PC-3 (cell line): ENCODE results near the gene SPATA18. TPM values are rescaled to one million over a fixed set of nuclear protein-coding genes. Genes with fewer than 3 reads are reported as not detected.

ENCODE experiments used
- ATAC-seq: fragments of 200-7000 bp; cut with Tn5 transposase; 2 replicates; pipeline ENCODE4 v1.9.1; 2020; ENCODE audit warnings: mild to moderate bottlenecking, moderate library complexity
- BruUV-seq: library from RNA; stranded (reverse); fragments of 400-500 nt; replicated peaks from 2 replicates; lab custom pipeline; 2021; lab: Mats Ljungman, UMichigan
- CTCF ChIA-PET: fragments of 300-600 bp; sonication (Branson Sonifier 250); formaldehyde crosslinking; loops from one replicate; lab custom pipeline; 2022; ENCODE audit warnings: antibody characterized with exemption; lab: Charles Lee
- POLR2A ChIA-PET: fragments of 300-600 bp; sonication (Branson Sonifier 250); formaldehyde crosslinking; loops from one replicate; lab custom pipeline; 2022; ENCODE audit warnings: antibody characterized with exemption; ENCODE audit not compliant: unreplicated experiment; lab: Charles Lee
- DNase-seq: peaks from one replicate; pipeline ENCODE4 v3.0.0-alpha.2; 2015
- H2AFZ ChIP-seq: fragments of 300-600 bp; sonication (generic); 2 replicates; pipeline ENCODE4 v1.6.0; 2016; ENCODE audit warnings: antibody characterized with exemption, low read length
- H3F3A ChIP-seq: fragments of 300-600 bp; sonication (generic); one replicate; pipeline ENCODE4 v1.6.0; 2017; ENCODE audit warnings: antibody characterized with exemption, low read length, control low read depth, mild to moderate bottlenecking; ENCODE audit not compliant: unreplicated experiment
- H3K27ac ChIP-seq: fragments of 300-600 bp; sonication (generic); 2 replicates; pipeline ENCODE4 v1.5.1; 2016; ENCODE audit warnings: mild to moderate bottlenecking, low read length
- H3K27me3 ChIP-seq: fragments of 300-600 bp; sonication (generic); 2 replicates; pipeline ENCODE4 v1.6.1; 2016; ENCODE audit warnings: low read length, mixed read lengths
- H3K36me3 ChIP-seq: fragments of 300-600 bp; sonication (generic); 2 replicates; pipeline ENCODE4 v1.6.1; 2016; ENCODE audit warnings: low read depth, mixed run types, low read length, mixed read lengths
- H3K4me1 ChIP-seq: fragments of 300-600 bp; sonication (generic); 2 replicates; pipeline ENCODE4 v1.5.1; 2016; ENCODE audit warnings: low read length; ENCODE audit not compliant: insufficient read depth
- H3K4me2 ChIP-seq: fragments of 300-600 bp; sonication (generic); 2 replicates; pipeline ENCODE4 v1.6.0; 2016; ENCODE audit warnings: low read length
- H3K4me3 ChIP-seq: fragments of 300-600 bp; sonication (generic); 2 replicates; pipeline ENCODE4 v1.5.1; 2016; ENCODE audit warnings: mild to moderate bottlenecking, low read length, mixed read lengths
- H3K79me2 ChIP-seq: fragments of 300-600 bp; sonication (generic); 2 replicates; pipeline ENCODE4 v1.6.1; 2017; ENCODE audit warnings: low read length, mixed read lengths
- H3K9ac ChIP-seq: fragments of 300-600 bp; sonication (generic); 2 replicates; pipeline ENCODE4 v1.6.0; 2016; ENCODE audit warnings: mild to moderate bottlenecking, low read length
- H3K9me2 ChIP-seq: fragments of 300-600 bp; sonication (generic); replicated peaks from 2 replicates; pipeline ENCODE4 v1.6.1; 2016; ENCODE audit warnings: mixed run types, low read length, mixed read lengths
- H3K9me3 ChIP-seq: fragments of 300-600 bp; sonication (generic); 2 replicates; pipeline ENCODE4 v1.6.1; 2016; ENCODE audit warnings: low read length, mixed read lengths
- H4K20me1 ChIP-seq: fragments of 300-600 bp; sonication (generic); 2 replicates; pipeline ENCODE4 v1.6.1; 2016; ENCODE audit warnings: low read length, mixed read lengths
- EZH2 ChIP-seq: fragments of 300-600 bp; sonication (generic); IDR thresholded peaks from one replicate; pipeline ENCODE4 v1.6.1; 2017; ENCODE audit warnings: antibody characterized with exemption, mild to moderate bottlenecking, low read length; ENCODE audit not compliant: unreplicated experiment
- EZH2phosphoT487 ChIP-seq: fragments of 300-600 bp; sonication (generic); IDR thresholded peaks from 2 replicates; pipeline ENCODE4 v1.6.1; 2018; ENCODE audit warnings: mild to moderate bottlenecking, antibody characterized with exemption, low read length, borderline replicate concordance
- intact Hi-C: fragments of 100-400 bp; cut with micrococcal nuclease; formaldehyde crosslinking; loops from 2 replicates; pipeline ENCODE4 v1.9.0; 2023
- total RNA-seq: library from RNA; depleted of rRNA; stranded (reverse); fragments of >200 nt; gene quantifications from 2 replicates; pipeline ENCODE4 v1.2.3, GENCODE V29; 2014
- TF ChIP-seq, protein P1 (sequence below): fragments of 300-600 bp; sonication (generic); conservative IDR thresholded peaks from 2 replicates; pipeline ENCODE4 v1.5.1; 2017; ENCODE audit warnings: antibody characterized with exemption, low read depth, mild to moderate bottlenecking, low read length

SPATA18 gene
- total RNA-seq, 1 experiment from 2014 or later, result not detected

DNA sequence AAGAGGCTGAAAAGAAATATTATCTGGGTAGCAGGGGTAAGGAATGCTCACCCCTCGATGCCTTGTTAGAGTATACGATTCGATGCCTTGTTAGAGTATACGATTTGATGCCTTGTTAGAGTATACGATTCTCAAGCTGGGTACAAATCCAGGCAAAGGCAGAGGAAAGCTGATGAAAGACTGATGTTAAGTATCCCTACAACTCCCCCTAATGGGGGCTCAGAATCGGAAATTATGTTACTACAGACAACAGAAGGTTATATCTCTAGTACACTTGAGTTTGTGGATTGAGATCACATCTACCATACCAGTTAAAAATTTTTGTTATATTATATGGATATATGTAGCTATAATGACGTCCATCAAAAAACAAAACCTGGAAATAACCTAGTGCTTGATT, 35.7 kb upstream of the SPATA18 start:
- no peak overlapping the region for H2AFZ ChIP-seq
- no peak overlapping the region for H3K4me3 ChIP-seq
- CTCF ChIA-PET, result interaction anchor here (0.6 kb wide), 1 partner anchor 108 kb away, joined by 4 read pairs; no protein-coding TSS in a partner anchor
- no peaks in the 10 kb centered on the region for H4K20me1 ChIP-seq
- no TSS peak for BruUV-seq
- DNase-seq, result peak; percentile 46
- H3K4me1 ChIP-seq, result peaks cover 12% of the 10 kb centered on the region
- peaks cover 3% of the 10 kb centered on the region for H3F3A ChIP-seq
- no peak overlapping the region for H3K4me2 ChIP-seq
- intact Hi-C loops, result no loop called here
- no peaks in the 10 kb centered on the region for H3K36me3 ChIP-seq
- TF ChIP-seq EZH2phosphoT487 (no peak), EZH2 (no peak)
- TF ChIP-seq, protein P1, sequence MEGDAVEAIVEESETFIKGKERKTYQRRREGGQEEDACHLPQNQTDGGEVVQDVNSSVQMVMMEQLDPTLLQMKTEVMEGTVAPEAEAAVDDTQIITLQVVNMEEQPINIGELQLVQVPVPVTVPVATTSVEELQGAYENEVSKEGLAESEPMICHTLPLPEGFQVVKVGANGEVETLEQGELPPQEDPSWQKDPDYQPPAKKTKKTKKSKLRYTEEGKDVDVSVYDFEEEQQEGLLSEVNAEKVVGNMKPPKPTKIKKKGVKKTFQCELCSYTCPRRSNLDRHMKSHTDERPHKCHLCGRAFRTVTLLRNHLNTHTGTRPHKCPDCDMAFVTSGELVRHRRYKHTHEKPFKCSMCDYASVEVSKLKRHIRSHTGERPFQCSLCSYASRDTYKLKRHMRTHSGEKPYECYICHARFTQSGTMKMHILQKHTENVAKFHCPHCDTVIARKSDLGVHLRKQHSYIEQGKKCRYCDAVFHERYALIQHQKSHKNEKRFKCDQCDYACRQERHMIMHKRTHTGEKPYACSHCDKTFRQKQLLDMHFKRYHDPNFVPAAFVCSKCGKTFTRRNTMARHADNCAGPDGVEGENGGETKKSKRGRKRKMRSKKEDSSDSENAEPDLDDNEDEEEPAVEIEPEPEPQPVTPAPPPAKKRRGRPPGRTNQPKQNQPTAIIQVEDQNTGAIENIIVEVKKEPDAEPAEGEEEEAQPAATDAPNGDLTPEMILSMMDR, result peak; percentile 52
- ATAC-seq, result peak; percentile 25; the same call in 1 of the 2 replicates
- H3K9ac ChIP-seq, result no peak overlapping the region
- no peaks in the 10 kb centered on the region for H3K9me3 ChIP-seq
- no peaks in the 10 kb centered on the region for H3K27me3 ChIP-seq
- POLR2A ChIA-PET, result no interaction called here
- no peak overlapping the region for H3K27ac ChIP-seq
- H3K79me2 ChIP-seq, result no peaks in the 10 kb centered on the region
- H3K9me2 ChIP-seq, result no peaks in the 10 kb centered on the region

DNA sequence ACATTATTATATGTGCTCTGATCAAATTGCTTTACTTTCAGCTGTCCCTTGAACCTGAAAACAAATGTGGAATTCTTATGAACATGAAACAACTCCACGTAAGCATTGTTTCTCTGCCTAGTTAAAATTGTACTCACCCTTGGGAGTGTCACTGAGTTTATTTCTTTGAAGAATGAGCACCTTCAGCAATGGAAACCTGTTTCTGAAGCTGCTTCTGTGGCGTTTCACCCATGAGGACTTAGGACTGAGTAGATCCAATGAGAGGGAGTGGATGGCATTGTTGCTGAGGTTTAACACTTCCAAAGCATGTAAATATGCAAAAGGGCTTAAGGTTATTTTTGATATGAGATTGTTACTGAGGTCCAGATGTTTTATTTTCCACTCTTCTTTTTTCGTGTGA, 34.1 kb upstream of the SPATA18 start:
- no peaks in the 10 kb centered on the region for H3K27me3 ChIP-seq
- ChIA-PET CTCF (no interaction called here), POLR2A (no interaction called here)
- no peaks in the 10 kb centered on the region for H3K79me2 ChIP-seq
- peaks cover 19% of the 10 kb centered on the region for H3K4me1 ChIP-seq
- TF ChIP-seq EZH2phosphoT487 (no peak), EZH2 (no peak)
- TF ChIP-seq, protein P1, result no peak
- H3K4me3 ChIP-seq, result no peak overlapping the region
- no peak overlapping the region for H3K27ac ChIP-seq
- ATAC-seq, result no peak
- peaks cover 3% of the 10 kb centered on the region for H3F3A ChIP-seq
- H3K4me2 ChIP-seq, result no peak overlapping the region
- H3K9me3 ChIP-seq, result no peaks in the 10 kb centered on the region
- no peak overlapping the region for H3K9ac ChIP-seq
- H2AFZ ChIP-seq, result no peak overlapping the region
- no peaks in the 10 kb centered on the region for H4K20me1 ChIP-seq
- BruUV-seq, result no TSS peak
- intact Hi-C loops, result no loop called here
- DNase-seq, result no peak
- H3K36me3 ChIP-seq, result no peaks in the 10 kb centered on the region
- H3K9me2 ChIP-seq, result no peaks in the 10 kb centered on the region

DNA sequence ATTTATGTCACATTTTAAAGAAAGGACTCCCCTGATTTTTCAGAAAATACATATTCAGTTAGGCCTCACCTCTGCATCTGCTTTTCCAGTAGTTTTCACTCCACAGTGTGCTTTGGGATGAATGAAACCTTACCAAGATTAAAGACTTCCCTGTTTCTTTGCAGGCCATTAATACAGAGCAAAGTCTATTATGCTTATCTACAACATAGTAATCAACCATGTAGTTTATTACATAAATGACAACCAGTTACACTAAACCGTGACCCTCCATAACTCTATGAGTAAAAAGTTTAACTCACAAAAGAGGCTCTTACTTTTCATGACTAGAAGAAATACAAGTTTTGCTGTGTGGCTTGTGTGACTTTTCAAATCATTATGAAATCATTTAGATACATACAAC, 33.3 kb upstream of the SPATA18 start:
- ChIA-PET CTCF (no interaction called here), POLR2A (no interaction called here)
- Histone ChIP-seq H3K9me2 (no peaks in the 10 kb centered on the region), H3K9ac (no peak overlapping the region), H3K4me3 (no peak overlapping the region), H3K4me2 (no peak overlapping the region), H3K79me2 (no peaks in the 10 kb centered on the region), H3F3A (peaks cover 3% of the 10 kb centered on the region), H3K27ac (no peak overlapping the region), H3K4me1 (peaks cover 19% of the 10 kb centered on the region), H3K27me3 (no peaks in the 10 kb centered on the region), H3K36me3 (peaks cover 1% of the 10 kb centered on the region; the same call in 1 of the 2 replicates), H2AFZ (no peak overlapping the region), H4K20me1 (no peaks in the 10 kb centered on the region), H3K9me3 (no peaks in the 10 kb centered on the region)
- BruUV-seq, result no TSS peak
- intact Hi-C loops, result no loop called here
- TF ChIP-seq EZH2, result no peak
- no peak for TF ChIP-seq EZH2phosphoT487
- TF ChIP-seq, protein P1, result no peak
- DNase-seq (no peak), ATAC-seq (no peak)
